ENCODE data around the gene DBNL.
A peak's percentile ranks its signal among the peaks of the same experiment; 100 is the strongest.

Gene DBNL

GRCh38 chr7:44107961-44108767, 63.7 kb downstream of the DBNL start:
- no peak for TF ChIP-seq CTCF (IDR thresholded peaks at IDR 0.05; ENCODE audit: low read depth, low read length)
- no peaks in the 10 kb centered on the region for H3K9me3 ChIP-seq
- DNase-seq: no peak
- H3K4me1 ChIP-seq: no peaks in the 10 kb centered on the region
- no peaks in the 10 kb centered on the region; the same call in 1 of the 2 replicates for H3K27me3 ChIP-seq
- H3K4me3 ChIP-seq (ENCODE audit: low read depth, low read length): no peak overlapping the region
- H3K36me3 ChIP-seq: no peaks in the 10 kb centered on the region

- no peak for DNase-seq
- H3K4me3 ChIP-seq (ENCODE audit: low read depth, low read length): no peak overlapping the region
- no peaks in the 10 kb centered on the region for H3K4me1 ChIP-seq
- H3K9me3 ChIP-seq: no peaks in the 10 kb centered on the region
- peaks cover 3% of the 10 kb centered on the region for H3K36me3 ChIP-seq
- H3K27me3 ChIP-seq: no peaks in the 10 kb centered on the region
- TF ChIP-seq CTCF (IDR thresholded peaks at IDR 0.05; ENCODE audit: low read depth, low read length): peak; percentile 12; the same call in 1 of the 2 replicates
Measured at GRCh38 chr7:44108768-44109750, 64.6 kb downstream of the DBNL start.

GRCh38 chr7:44109991-44110390, 65.5 kb downstream of the DBNL start:
- H3K36me3 ChIP-seq: peaks cover 13% of the 10 kb centered on the region
- no peaks in the 10 kb centered on the region for H3K27me3 ChIP-seq
- DNase-seq: no peak
- H3K4me1 ChIP-seq: no peaks in the 10 kb centered on the region
- no peaks in the 10 kb centered on the region for H3K9me3 ChIP-seq
- no peak overlapping the region for H3K4me3 ChIP-seq (ENCODE audit: low read depth, low read length)
- no peak for TF ChIP-seq CTCF (IDR thresholded peaks at IDR 0.05; ENCODE audit: low read depth, low read length)

- Histone ChIP-seq H3K4me3 (ENCODE audit: low read depth, low read length) (no peak overlapping the region), H3K27me3 (no peaks in the 10 kb centered on the region), H3K4me1 (no peaks in the 10 kb centered on the region), H3K36me3 (peaks cover 20% of the 10 kb centered on the region), H3K9me3 (no peaks in the 10 kb centered on the region)
- no peak for DNase-seq
- TF ChIP-seq CTCF (IDR thresholded peaks at IDR 0.05; ENCODE audit: low read depth, low read length): no peak
Measured at GRCh38 chr7:44110719-44111635, 66.5 kb downstream of the DBNL start.

All from BE2C (cell line).